ENCODE results near the gene MRPL48.

- TF ChIP-seq POLR2A (IDR thresholded peaks at IDR 0.05; ENCODE audit: low read depth, low read length) (no peak), POU2F2 (IDR thresholded peaks at IDR 0.05; ENCODE audit: low read depth, low read length) (no peak), POLR2AphosphoS5 (IDR thresholded peaks at IDR 0.05; ENCODE audit: low read depth, low read length) (no peak), TAF1 (IDR thresholded peaks at IDR 0.05; ENCODE audit: low read depth, low read length) (no peak), PAX5 (IDR thresholded peaks at IDR 0.05; ENCODE audit: insufficient read depth, low read length, severe bottlenecking) (no peak), SPI1 (IDR thresholded peaks at IDR 0.05; ENCODE audit: low read depth, low read length) (no peak)
Measured at GRCh38 chr11:73883856-73884255, 96.2 kb downstream of the MRPL48 start.
